HEK293 (cell line): Measurements from ENCODE around the gene AGTPBP1.

Experiments
- BCL11A ChIP-seq: fragments of 450-650 bp; formaldehyde crosslinking; IDR thresholded peaks from 2 replicates; pipeline ENCODE4 v1.5.1; 2016; ENCODE audit warnings: low read depth, missing biosample characterization, missing genetic modification characterization
- GLIS2 ChIP-seq: fragments of 450-650 bp; formaldehyde crosslinking; IDR thresholded peaks from 2 replicates; pipeline ENCODE4 v1.5.1; 2016; ENCODE audit warnings: missing biosample characterization, missing genetic modification characterization
- KLF9 ChIP-seq: fragments of 450-650 bp; formaldehyde crosslinking; IDR thresholded peaks from 2 replicates; pipeline ENCODE4 v1.5.1; 2016; ENCODE audit warnings: missing biosample characterization, missing genetic modification characterization, low read depth
- RBAK ChIP-seq: fragments of 450-650 bp; formaldehyde crosslinking; IDR thresholded peaks from 2 replicates; pipeline ENCODE4 v1.5.1; 2016; ENCODE audit warnings: missing biosample characterization, missing genetic modification characterization
- SP7 ChIP-seq: fragments of 450-650 bp; formaldehyde crosslinking; IDR thresholded peaks from 2 replicates; pipeline ENCODE4 v1.5.1; 2016; ENCODE audit warnings: missing biosample characterization, missing genetic modification characterization
- ZNF248 ChIP-seq: fragments of 450-650 bp; formaldehyde crosslinking; IDR thresholded peaks from 2 replicates; pipeline ENCODE4 v1.5.1; 2017; ENCODE audit warnings: missing biosample characterization, missing genetic modification characterization
- ZNF274 ChIP-seq, 2 experiments: fragments of 200-500 bp in 1 of 2; fragments of 450-650 bp in 1 of 2; sonication (Bioruptor generic) in 1 of 2; formaldehyde crosslinking in 1 of 2; IDR thresholded peaks; 2 replicates each; pipeline versions ENCODE4 v1.5.1 to v1.6.1; 2014 to 2016; ENCODE audit warnings: borderline replicate concordance in 1 of 2, inconsistent platforms in 1 of 2, low read length in 1 of 2, missing biosample characterization in 1 of 2, missing genetic modification characterization in 1 of 2
- ZNF555 ChIP-seq: fragments of 450-650 bp; formaldehyde crosslinking; conservative IDR thresholded peaks from 2 replicates; pipeline ENCODE4 v1.5.1; 2017; ENCODE audit warnings: missing biosample characterization, mild to moderate bottlenecking, missing genetic modification characterization, inconsistent platforms
- ZNF777 ChIP-seq: fragments of 450-650 bp; formaldehyde crosslinking; IDR thresholded peaks from 2 replicates; pipeline ENCODE4 v1.5.1; 2017; ENCODE audit warnings: missing biosample characterization, missing genetic modification characterization, borderline replicate concordance
- TF ChIP-seq, protein P1 (sequence below): fragments of 450-650 bp; formaldehyde crosslinking; IDR thresholded peaks from 2 replicates; pipeline ENCODE4 v1.5.1; 2016; ENCODE audit warnings: missing biosample characterization, missing genetic modification characterization
- TF ChIP-seq, protein P2 (sequence below): fragments of 450-650 bp; formaldehyde crosslinking; IDR thresholded peaks from 2 replicates; pipeline ENCODE4 v1.5.1; 2016; ENCODE audit warnings: missing biosample characterization, missing genetic modification characterization

DNA sequence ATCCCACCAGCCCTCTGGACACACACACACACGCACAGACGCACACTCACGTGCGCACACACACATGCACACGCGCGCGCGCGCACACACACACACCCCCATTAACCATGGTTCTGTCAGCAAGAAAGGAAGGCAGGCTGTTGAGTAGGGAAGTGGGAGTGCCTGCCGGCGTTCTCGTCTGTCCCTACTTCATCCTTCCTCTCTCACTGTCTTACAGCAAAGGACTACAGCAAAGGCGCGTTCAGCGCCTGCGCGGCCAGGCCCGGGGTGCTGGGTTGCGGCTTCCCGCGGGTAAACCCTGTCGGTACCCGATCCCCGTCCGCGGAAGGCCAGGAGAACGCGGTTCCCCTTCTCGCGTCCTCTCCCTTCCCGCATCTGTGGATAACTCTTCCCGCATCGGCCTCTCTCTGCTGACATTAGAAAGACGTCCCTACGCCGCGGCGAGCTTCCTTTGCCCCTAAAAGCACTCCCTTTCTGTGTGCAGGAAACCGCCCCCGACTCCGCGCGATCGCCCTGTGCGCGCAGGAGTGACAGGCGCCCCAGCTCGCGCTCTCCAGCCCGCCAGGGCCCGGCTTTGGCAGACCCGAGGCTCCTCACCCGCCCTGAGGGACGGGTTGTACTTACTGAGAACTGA is 219.2 kb downstream of the AGTPBP1 start:
- TF ChIP-seq ZNF274 (IDR thresholded peaks at IDR 0.05; ENCODE audit: low read length) (no peak), ZNF274 (tag by site-specific recombination; IDR thresholded peaks at IDR 0.05; ENCODE audit: borderline replicate concordance) (no peak), ZNF555 (no peak), RBAK (no peak), ZNF248 (tag by site-specific recombination) (no peak), ZNF777 (tag by site-specific recombination) (no peak), SP7 (tag by site-specific recombination) (no peak), KLF9 (tag by site-specific recombination) (no peak), BCL11A (tag by site-specific recombination) (no peak), GLIS2 (no peak)
- TF ChIP-seq, protein P1, sequence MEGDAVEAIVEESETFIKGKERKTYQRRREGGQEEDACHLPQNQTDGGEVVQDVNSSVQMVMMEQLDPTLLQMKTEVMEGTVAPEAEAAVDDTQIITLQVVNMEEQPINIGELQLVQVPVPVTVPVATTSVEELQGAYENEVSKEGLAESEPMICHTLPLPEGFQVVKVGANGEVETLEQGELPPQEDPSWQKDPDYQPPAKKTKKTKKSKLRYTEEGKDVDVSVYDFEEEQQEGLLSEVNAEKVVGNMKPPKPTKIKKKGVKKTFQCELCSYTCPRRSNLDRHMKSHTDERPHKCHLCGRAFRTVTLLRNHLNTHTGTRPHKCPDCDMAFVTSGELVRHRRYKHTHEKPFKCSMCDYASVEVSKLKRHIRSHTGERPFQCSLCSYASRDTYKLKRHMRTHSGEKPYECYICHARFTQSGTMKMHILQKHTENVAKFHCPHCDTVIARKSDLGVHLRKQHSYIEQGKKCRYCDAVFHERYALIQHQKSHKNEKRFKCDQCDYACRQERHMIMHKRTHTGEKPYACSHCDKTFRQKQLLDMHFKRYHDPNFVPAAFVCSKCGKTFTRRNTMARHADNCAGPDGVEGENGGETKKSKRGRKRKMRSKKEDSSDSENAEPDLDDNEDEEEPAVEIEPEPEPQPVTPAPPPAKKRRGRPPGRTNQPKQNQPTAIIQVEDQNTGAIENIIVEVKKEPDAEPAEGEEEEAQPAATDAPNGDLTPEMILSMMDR (tag by site-specific recombination), result no peak
- TF ChIP-seq, protein P2, sequence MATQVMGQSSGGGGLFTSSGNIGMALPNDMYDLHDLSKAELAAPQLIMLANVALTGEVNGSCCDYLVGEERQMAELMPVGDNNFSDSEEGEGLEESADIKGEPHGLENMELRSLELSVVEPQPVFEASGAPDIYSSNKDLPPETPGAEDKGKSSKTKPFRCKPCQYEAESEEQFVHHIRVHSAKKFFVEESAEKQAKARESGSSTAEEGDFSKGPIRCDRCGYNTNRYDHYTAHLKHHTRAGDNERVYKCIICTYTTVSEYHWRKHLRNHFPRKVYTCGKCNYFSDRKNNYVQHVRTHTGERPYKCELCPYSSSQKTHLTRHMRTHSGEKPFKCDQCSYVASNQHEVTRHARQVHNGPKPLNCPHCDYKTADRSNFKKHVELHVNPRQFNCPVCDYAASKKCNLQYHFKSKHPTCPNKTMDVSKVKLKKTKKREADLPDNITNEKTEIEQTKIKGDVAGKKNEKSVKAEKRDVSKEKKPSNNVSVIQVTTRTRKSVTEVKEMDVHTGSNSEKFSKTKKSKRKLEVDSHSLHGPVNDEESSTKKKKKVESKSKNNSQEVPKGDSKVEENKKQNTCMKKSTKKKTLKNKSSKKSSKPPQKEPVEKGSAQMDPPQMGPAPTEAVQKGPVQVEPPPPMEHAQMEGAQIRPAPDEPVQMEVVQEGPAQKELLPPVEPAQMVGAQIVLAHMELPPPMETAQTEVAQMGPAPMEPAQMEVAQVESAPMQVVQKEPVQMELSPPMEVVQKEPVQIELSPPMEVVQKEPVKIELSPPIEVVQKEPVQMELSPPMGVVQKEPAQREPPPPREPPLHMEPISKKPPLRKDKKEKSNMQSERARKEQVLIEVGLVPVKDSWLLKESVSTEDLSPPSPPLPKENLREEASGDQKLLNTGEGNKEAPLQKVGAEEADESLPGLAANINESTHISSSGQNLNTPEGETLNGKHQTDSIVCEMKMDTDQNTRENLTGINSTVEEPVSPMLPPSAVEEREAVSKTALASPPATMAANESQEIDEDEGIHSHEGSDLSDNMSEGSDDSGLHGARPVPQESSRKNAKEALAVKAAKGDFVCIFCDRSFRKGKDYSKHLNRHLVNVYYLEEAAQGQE (tag by site-specific recombination), result no peak
